CD14-positive monocyte (primary cell): ENCODE data around the gene FGGY. TPM values are rescaled to one million over a fixed set of nuclear protein-coding genes. Genes with fewer than 3 reads are reported as not detected.

Source experiments
- DNase-seq, 3 donors: peaks; one replicate each; pipeline ENCODE4 v3.0.0-alpha.2; 2011 to 2022
- H2AFZ ChIP-seq: 2 replicates; pipeline ENCODE4 v1.6.0; 2012; ENCODE audit warnings: mild to moderate bottlenecking, low read depth, low read length, inconsistent platforms; ENCODE audit not compliant: insufficient read depth, poor library complexity, severe bottlenecking
- H3K27ac ChIP-seq, 2 donors: 1 replicate in 1 of 2; 2 replicates in 1 of 2; pipeline ENCODE4 v1.5.1; 2012 to 2013; ENCODE audit warnings: low read length in 2 of 2, control low read depth in 1 of 2, inconsistent platforms in 1 of 2, low read depth in 1 of 2, mild to moderate bottlenecking in 1 of 2
- H3K27me3 ChIP-seq, 2 donors: one replicate each; pipeline versions ENCODE4 v1.6.0 to v1.6.1; 2011 to 2013; ENCODE audit warnings: low read length in 2 of 2; ENCODE audit not compliant: control insufficient read depth in 2 of 2, insufficient read depth in 2 of 2
- H3K36me3 ChIP-seq, 2 donors: replicated peaks in 1 of 2; 1 replicate in 1 of 2; 2 replicates in 1 of 2; pipeline versions ENCODE4 v1.5.1 to v1.6.1; 2012 to 2013; ENCODE audit warnings: low read length in 2 of 2, control low read depth in 1 of 2, inconsistent platforms in 1 of 2, mild to moderate bottlenecking in 1 of 2; ENCODE audit not compliant: insufficient read depth in 2 of 2, control insufficient read depth in 1 of 2
- H3K4me1 ChIP-seq, 2 donors: 1 replicate in 1 of 2; 2 replicates in 1 of 2; pipeline versions ENCODE4 v1.5.1 to v1.6.1; 2012 to 2013; ENCODE audit warnings: low read length in 2 of 2, control low read depth in 1 of 2, inconsistent platforms in 1 of 2, mild to moderate bottlenecking in 1 of 2, moderate library complexity in 1 of 2; ENCODE audit not compliant: insufficient read depth in 2 of 2, control insufficient read depth in 1 of 2
- H3K4me2 ChIP-seq: replicated peaks from 2 replicates; pipeline ENCODE3; 2012; ENCODE audit warnings: low read length, moderate library complexity, mild to moderate bottlenecking; ENCODE audit not compliant: poor library complexity, severe bottlenecking; ENCODE audit errors: extremely low read depth
- H3K4me3 ChIP-seq, 3 experiments: fragments of 200-600 bp in 1 of 3; sonication (generic) in 1 of 3; replicated peaks in 1 of 3; 1 replicate in 2 of 3; 2 replicates in 1 of 3; pipeline ENCODE4 v1.5.1; 2011 to 2013; ENCODE audit warnings: low read length in 3 of 3, mild to moderate bottlenecking in 3 of 3, control low read depth in 2 of 3, low read depth in 2 of 3, inconsistent platforms in 1 of 3, moderate library complexity in 1 of 3
- H3K79me2 ChIP-seq: 2 replicates; pipeline ENCODE4 v1.6.0; 2012; ENCODE audit warnings: mild to moderate bottlenecking, control low read depth, inconsistent platforms, low read length, moderate library complexity; ENCODE audit not compliant: insufficient read depth
- H3K9ac ChIP-seq: 2 replicates; pipeline ENCODE4 v1.6.0; 2017; ENCODE audit warnings: low read length, mild to moderate bottlenecking; ENCODE audit not compliant: insufficient read depth, poor library complexity, severe bottlenecking
- H3K9me3 ChIP-seq, 2 donors: replicated peaks in 1 of 2; 1 replicate in 1 of 2; 2 replicates in 1 of 2; pipeline versions ENCODE4 v1.5.1 to v1.6.1; 2012 to 2013; ENCODE audit warnings: low read length in 2 of 2, control low read depth in 1 of 2; ENCODE audit not compliant: control insufficient read depth in 1 of 2, insufficient read depth in 1 of 2
- H4K20me1 ChIP-seq: 2 replicates; pipeline ENCODE4 v1.6.0; 2012; ENCODE audit warnings: mild to moderate bottlenecking, low read length, control low read depth, moderate library complexity; ENCODE audit not compliant: insufficient read depth
- H3K27ac Mint-ChIP-seq, 7 donors: one replicate each; pipeline ENCODE4 v1.8.0; 2020; ENCODE audit warnings: mild to moderate bottlenecking in 7 of 7, mixed read lengths in 7 of 7, moderate library complexity in 6 of 7, inconsistent platforms in 2 of 7
- H3K27me3 Mint-ChIP-seq, 3 donors: one replicate each; pipeline ENCODE4 v1.8.0; 2021 to 2022; ENCODE audit warnings: low read depth in 3 of 3, mild to moderate bottlenecking in 3 of 3, mixed read lengths in 3 of 3, moderate library complexity in 3 of 3, inconsistent platforms in 1 of 3
- H3K36me3 Mint-ChIP-seq, 2 donors: one replicate each; pipeline ENCODE4 v1.8.0; 2020; ENCODE audit warnings: mixed read lengths in 2 of 2, inconsistent platforms in 1 of 2, mild to moderate bottlenecking in 1 of 2
- H3K4me1 Mint-ChIP-seq: one replicate; pipeline ENCODE4 v1.8.0; 2020; ENCODE audit warnings: mild to moderate bottlenecking, mixed read lengths
- H3K4me3 Mint-ChIP-seq, 2 donors: one replicate each; pipeline ENCODE4 v1.8.0; 2020; ENCODE audit warnings: mild to moderate bottlenecking in 2 of 2, mixed read lengths in 2 of 2, moderate library complexity in 1 of 2
- H3K9me3 Mint-ChIP-seq, 7 donors: one replicate each; pipeline ENCODE4 v1.8.0; 2020 to 2022; ENCODE audit warnings: mixed read lengths in 7 of 7, mild to moderate bottlenecking in 6 of 7, moderate library complexity in 6 of 7, inconsistent platforms in 2 of 7
- WGBS: methylation state at CpG from one replicate; pipeline ENCODE4 v1.1.5; 2013; ENCODE audit warnings: missing lambda C conversion rate; ENCODE audit not compliant: insufficient coverage; 5-methylcytosine and 5-hydroxymethylcytosine counted together
- intact Hi-C, 2 donors: fragments of 100-400 bp; cut with micrococcal nuclease; formaldehyde crosslinking; loops; one replicate each; pipeline versions ENCODE4 v1.15.0 to v1.15.1; 2023
- polyA plus RNA-seq, 3 donors: library from polyadenylated mRNA; depleted of rRNA in 1 of 3; unstranded in 2 of 3; stranded (reverse) in 1 of 3; fragments of 300-500 nt in 2 of 3; fragments of >200 nt in 1 of 3; fragmentation: Illumina TruSeq in 2 of 3; gene quantifications; 1 replicate in 2 of 3; 2 replicates in 1 of 3; pipeline ENCODE4 v1.2.3, GENCODE V29; 2012 to 2021
- TF ChIP-seq, protein P1 (sequence below): fragments of 200-600 bp; IDR thresholded peaks from one replicate; pipeline ENCODE4 v1.8.0; 2022; ENCODE audit warnings: antibody characterized with exemption, mild to moderate bottlenecking

The FGGY gene
- polyA plus RNA-seq, 3 donors, result 2.3 to 4.3 (median 2.9) TPM

DNA sequence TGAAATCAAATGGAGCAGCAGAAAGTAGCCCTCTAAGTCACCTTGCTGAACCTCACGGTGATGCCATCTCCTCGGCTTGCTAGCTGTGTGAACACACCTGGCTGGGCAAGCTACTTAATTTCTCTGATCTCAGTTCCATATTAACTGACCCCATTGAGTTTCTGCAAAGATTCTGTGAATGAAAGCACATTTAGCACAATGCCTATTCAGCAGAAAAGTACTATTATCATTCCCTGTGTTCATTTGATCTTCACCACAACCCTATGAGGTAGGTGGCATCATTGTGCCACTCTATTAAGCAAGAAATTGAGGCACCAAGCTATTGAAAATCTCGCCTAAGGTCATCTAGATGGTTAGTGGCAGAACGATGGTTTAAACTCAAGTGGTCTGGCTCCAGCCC, 387.8 kb downstream of the FGGY start:
- TF ChIP-seq, protein P1, sequence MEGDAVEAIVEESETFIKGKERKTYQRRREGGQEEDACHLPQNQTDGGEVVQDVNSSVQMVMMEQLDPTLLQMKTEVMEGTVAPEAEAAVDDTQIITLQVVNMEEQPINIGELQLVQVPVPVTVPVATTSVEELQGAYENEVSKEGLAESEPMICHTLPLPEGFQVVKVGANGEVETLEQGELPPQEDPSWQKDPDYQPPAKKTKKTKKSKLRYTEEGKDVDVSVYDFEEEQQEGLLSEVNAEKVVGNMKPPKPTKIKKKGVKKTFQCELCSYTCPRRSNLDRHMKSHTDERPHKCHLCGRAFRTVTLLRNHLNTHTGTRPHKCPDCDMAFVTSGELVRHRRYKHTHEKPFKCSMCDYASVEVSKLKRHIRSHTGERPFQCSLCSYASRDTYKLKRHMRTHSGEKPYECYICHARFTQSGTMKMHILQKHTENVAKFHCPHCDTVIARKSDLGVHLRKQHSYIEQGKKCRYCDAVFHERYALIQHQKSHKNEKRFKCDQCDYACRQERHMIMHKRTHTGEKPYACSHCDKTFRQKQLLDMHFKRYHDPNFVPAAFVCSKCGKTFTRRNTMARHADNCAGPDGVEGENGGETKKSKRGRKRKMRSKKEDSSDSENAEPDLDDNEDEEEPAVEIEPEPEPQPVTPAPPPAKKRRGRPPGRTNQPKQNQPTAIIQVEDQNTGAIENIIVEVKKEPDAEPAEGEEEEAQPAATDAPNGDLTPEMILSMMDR, result no peak
- Mint-ChIP-seq H3K27ac (no peak overlapping the region), H3K4me3 (no peak overlapping the region), H3K27me3 (no peaks in the 10 kb centered on the region), H3K36me3 (peaks cover 0 to 2% of the 10 kb centered on the region in 2 donors), H3K4me1 (peaks cover 24% of the 10 kb centered on the region), H3K9me3 (no peaks in the 10 kb centered on the region)
- DNase-seq, result no peak
- H2AFZ ChIP-seq, result no peak overlapping the region
- H3K4me3 ChIP-seq, result no peak overlapping the region
- H3K9ac ChIP-seq, result no peak overlapping the region
- H3K36me3 ChIP-seq, result no peaks in the 10 kb centered on the region
- intact Hi-C loops, result no loop called here
- H3K79me2 ChIP-seq, result no peaks in the 10 kb centered on the region
- no peak overlapping the region for H3K4me2 ChIP-seq
- no peaks in the 10 kb centered on the region for H3K27me3 ChIP-seq
- no peaks in the 10 kb centered on the region for H4K20me1 ChIP-seq
- no peaks in the 10 kb centered on the region for H3K9me3 ChIP-seq
- H3K27ac ChIP-seq, result no peak overlapping the region
- H3K4me1 ChIP-seq, result peaks cover 22 to 28% of the 10 kb centered on the region in 2 donors
- WGBS, result 100% methylated on average over 2 of the region's 4 CpGs

DNA sequence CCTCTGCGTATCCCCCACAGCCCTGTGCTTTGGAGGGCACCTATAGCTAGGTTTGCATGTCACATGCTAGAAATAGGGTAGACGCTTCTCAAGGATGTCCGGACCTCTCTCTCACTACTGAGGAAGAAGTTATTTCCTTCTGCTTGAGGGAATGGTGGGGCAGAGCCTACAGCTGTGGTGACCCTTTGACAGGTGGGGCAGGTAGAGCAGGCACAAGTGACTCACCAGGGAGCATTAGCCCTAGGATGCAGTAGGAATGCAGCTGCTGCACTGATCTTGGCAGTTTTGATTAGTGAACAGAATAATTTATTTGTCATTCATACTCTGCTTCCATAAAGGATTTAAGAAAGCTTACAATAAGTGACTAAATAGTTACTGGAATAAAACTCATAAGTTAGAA, 388.2 kb downstream of the FGGY start:
- Histone ChIP-seq H3K4me2 (no peak overlapping the region), H3K27me3 (no peaks in the 10 kb centered on the region), H3K9ac (no peak overlapping the region), H3K9me3 (no peaks in the 10 kb centered on the region), H3K27ac (no peak overlapping the region), H3K4me1 (peaks cover 22 to 29% of the 10 kb centered on the region in 2 donors), H2AFZ (no peak overlapping the region), H3K36me3 (no peaks in the 10 kb centered on the region), H3K4me3 (no peak overlapping the region), H3K79me2 (no peaks in the 10 kb centered on the region), H4K20me1 (no peaks in the 10 kb centered on the region)
- H3K27me3 Mint-ChIP-seq, result no peaks in the 10 kb centered on the region
- intact Hi-C loops, result no loop called here
- no peak overlapping the region for H3K27ac Mint-ChIP-seq
- 100% methylated on average over 1 of the region's 3 CpGs for WGBS
- no peak for DNase-seq
- H3K4me3 Mint-ChIP-seq, result no peak overlapping the region
- peaks cover 0 to 2% of the 10 kb centered on the region in 2 donors for H3K36me3 Mint-ChIP-seq
- H3K9me3 Mint-ChIP-seq, result no peaks in the 10 kb centered on the region
- H3K4me1 Mint-ChIP-seq, result peaks cover 24% of the 10 kb centered on the region
- TF ChIP-seq, protein P1, result no peak
